Measurements from ENCODE around the gene CCNYL1. TPM values are rescaled to one million over a fixed set of nuclear protein-coding genes. Genes with fewer than 3 reads are reported as not detected.
A peak's percentile ranks its signal among the peaks of the same experiment; 100 is the strongest.

The CCNYL1 gene
- total and polyA plus RNA-seq, 2 donors from 2014 or later, result 6.7 to 14.6 TPM

DNA sequence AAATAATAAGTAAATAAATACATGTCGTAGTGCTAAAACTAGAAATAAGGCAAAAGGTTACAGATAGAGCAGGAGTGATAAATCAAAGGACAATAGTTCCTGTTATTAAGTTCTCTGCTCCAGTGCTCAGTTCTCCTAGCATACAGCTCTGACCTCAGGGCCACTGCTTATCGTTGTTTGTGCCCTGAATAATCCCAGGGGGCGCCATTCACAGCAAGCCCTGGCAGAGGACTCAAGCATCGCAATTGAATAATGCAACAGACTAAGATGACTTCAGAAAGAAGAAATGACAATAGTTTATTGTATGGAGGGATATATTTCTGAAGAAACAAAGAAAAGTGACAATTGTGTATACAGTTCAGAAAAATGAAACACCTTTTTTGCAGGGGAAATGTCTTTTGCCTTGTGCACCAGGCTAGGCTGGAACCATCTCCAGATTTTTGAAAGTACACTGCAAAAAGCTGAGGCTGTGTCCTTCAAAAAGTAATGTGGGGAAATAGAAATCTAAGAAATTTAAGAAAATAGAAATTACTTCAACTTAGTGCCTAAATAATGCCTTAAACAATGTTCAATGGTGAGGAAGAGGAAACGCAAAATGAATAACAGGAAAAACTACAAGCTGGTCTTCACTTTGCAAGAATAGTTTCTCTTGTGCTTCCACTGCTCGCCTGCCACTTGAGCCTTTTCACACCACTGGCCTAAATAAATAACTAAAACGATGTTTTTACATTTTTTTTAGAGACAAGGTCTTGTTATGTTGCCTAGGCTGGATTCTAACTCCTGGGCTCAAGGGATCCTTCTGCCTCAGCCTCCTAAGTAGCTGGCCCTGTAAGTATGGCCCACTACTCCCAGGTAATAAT lies 19.0 kb upstream of the CCNYL1 start:
- intact Hi-C loops (cut with DNase I), result no loop called here
- H3K4me1 ChIP-seq (ENCODE audit: control insufficient read depth in 2 of 3, insufficient read depth in 2 of 3, low read depth in 1 of 3, low read length in 3 of 3), result no peaks in the 10 kb centered on the region
- no peak overlapping the region for H3K27ac ChIP-seq (ENCODE audit: low read depth in 2 of 2, low read length in 2 of 2)
- no peaks in the 10 kb centered on the region for H3K9me3 ChIP-seq (ENCODE audit: control insufficient read depth in 2 of 3, insufficient read depth in 1 of 3, low read length in 3 of 3)
- no peak overlapping the region for H3K9ac ChIP-seq (ENCODE audit: low read length in 3 of 3)
- H3K27me3 ChIP-seq (ENCODE audit: control insufficient read depth, insufficient read depth, low read length), result no peaks in the 10 kb centered on the region
- TF ChIP-seq, protein P1, sequence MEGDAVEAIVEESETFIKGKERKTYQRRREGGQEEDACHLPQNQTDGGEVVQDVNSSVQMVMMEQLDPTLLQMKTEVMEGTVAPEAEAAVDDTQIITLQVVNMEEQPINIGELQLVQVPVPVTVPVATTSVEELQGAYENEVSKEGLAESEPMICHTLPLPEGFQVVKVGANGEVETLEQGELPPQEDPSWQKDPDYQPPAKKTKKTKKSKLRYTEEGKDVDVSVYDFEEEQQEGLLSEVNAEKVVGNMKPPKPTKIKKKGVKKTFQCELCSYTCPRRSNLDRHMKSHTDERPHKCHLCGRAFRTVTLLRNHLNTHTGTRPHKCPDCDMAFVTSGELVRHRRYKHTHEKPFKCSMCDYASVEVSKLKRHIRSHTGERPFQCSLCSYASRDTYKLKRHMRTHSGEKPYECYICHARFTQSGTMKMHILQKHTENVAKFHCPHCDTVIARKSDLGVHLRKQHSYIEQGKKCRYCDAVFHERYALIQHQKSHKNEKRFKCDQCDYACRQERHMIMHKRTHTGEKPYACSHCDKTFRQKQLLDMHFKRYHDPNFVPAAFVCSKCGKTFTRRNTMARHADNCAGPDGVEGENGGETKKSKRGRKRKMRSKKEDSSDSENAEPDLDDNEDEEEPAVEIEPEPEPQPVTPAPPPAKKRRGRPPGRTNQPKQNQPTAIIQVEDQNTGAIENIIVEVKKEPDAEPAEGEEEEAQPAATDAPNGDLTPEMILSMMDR (IDR thresholded peaks at IDR 0.05; ENCODE audit: borderline replicate concordance, extremely low read depth, insufficient read depth), result peak; percentile 45
- FAIRE-seq (peak; percentile 11), DNase-seq (peak in 2 of 5 donors; percentile 18 to 47)
- no peak overlapping the region for H3K4me3 ChIP-seq (ENCODE audit: low read length in 3 of 3)
- no peaks in the 10 kb centered on the region for H3K36me3 ChIP-seq (ENCODE audit: control insufficient read depth in 2 of 3, insufficient read depth in 3 of 3, low read length in 3 of 3)

DNA sequence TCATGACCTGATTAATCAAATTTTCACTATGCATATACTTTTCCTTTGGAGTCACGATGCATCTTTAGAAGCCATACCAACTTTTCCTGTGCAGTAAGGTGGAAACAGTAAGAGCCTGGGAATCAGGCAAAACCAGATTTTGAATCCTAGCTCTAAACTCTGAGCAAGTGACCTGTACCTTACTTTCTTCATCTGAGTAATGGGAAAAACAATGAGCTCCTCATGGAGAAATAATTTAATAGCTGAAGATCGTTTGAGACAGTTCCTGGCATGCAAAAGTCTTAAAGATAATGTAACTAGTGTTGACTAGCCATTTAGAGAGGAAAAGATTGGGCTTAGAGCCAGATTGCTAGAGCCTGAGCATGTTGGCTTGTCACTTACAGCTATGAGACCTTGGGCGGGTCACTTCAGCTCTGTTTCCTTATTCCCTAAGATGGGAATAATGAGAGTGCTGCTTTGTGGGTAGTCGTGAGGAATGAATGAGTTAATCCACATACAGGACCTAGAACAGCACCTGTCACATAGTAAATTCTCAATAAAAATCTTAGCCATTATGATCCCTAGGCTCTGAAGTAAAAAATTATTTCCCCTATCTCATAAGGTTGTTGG lies 17.7 kb upstream of the CCNYL1 start:
- no peak overlapping the region for H3K4me3 ChIP-seq (ENCODE audit: low read length in 3 of 3)
- H3K27me3 ChIP-seq (ENCODE audit: control insufficient read depth, insufficient read depth, low read length), result no peaks in the 10 kb centered on the region
- no peak overlapping the region for H3K27ac ChIP-seq (ENCODE audit: low read depth in 2 of 2, low read length in 2 of 2)
- TF ChIP-seq, protein P1 (IDR thresholded peaks at IDR 0.05; ENCODE audit: borderline replicate concordance, extremely low read depth, insufficient read depth), result no peak
- H3K4me1 ChIP-seq (ENCODE audit: control insufficient read depth in 2 of 3, insufficient read depth in 2 of 3, low read depth in 1 of 3, low read length in 3 of 3), result no peaks in the 10 kb centered on the region
- intact Hi-C loops (cut with DNase I), result no loop called here
- FAIRE-seq (no peak), DNase-seq (no peak)
- no peaks in the 10 kb centered on the region for H3K36me3 ChIP-seq (ENCODE audit: control insufficient read depth in 2 of 3, insufficient read depth in 3 of 3, low read length in 3 of 3)
- no peaks in the 10 kb centered on the region for H3K9me3 ChIP-seq (ENCODE audit: control insufficient read depth in 2 of 3, insufficient read depth in 1 of 3, low read length in 3 of 3)
- H3K9ac ChIP-seq (ENCODE audit: low read length in 3 of 3), result no peak overlapping the region

DNA sequence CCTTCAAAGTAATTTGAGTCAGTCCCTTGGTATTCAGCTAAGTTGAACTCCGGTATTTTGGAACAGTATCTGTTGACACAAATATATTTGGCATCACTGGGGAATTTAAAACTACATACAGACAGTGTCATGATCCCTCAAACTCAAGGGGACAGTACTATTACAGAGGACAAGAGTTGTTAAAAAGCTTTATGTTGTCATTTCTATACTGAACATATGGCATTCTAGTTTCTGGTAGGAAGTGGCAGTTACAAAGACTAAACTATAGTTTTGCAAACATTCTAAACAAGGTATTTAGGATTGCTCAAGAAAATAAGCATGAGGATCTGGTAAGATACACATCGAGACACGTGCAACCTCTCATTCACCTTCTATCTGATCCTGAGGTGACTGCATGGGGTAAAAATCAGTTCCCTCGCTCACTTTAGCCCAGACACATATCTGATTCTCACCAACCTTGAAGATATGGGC lies 16.6 kb upstream of the CCNYL1 start:
- Histone ChIP-seq H3K9me3 (ENCODE audit: control insufficient read depth in 2 of 3, insufficient read depth in 1 of 3, low read length in 3 of 3) (no peaks in the 10 kb centered on the region), H3K4me1 (ENCODE audit: control insufficient read depth in 2 of 3, insufficient read depth in 2 of 3, low read depth in 1 of 3, low read length in 3 of 3) (no peaks in the 10 kb centered on the region), H3K36me3 (ENCODE audit: control insufficient read depth in 2 of 3, insufficient read depth in 3 of 3, low read length in 3 of 3) (no peaks in the 10 kb centered on the region), H3K4me3 (ENCODE audit: low read length in 3 of 3) (no peak overlapping the region), H3K27ac (ENCODE audit: low read depth in 2 of 2, low read length in 2 of 2) (no peak overlapping the region), H3K9ac (ENCODE audit: low read length in 3 of 3) (no peak overlapping the region), H3K27me3 (ENCODE audit: control insufficient read depth, insufficient read depth, low read length) (no peaks in the 10 kb centered on the region)
- FAIRE-seq, result no peak
- TF ChIP-seq, protein P1 (IDR thresholded peaks at IDR 0.05; ENCODE audit: borderline replicate concordance, extremely low read depth, insufficient read depth), result no peak
- intact Hi-C loops (cut with DNase I), result no loop called here
- no peak for DNase-seq
